HL-60/S4 treated with phorbol 12-myristate 13-acetate at 8.2 ng/mL for 4 days and 3 days (cell line): ENCODE measurements around the gene AGTR1.

Experiments
- in situ Hi-C: fragments of 300-500 bp; cut with MboI; formaldehyde crosslinking; loops from 2 replicates; pipeline ENCODE4 v1.15.0; 2022; ENCODE audit warnings: low sequenced_read_pairs

The AGTR1 gene

DNA sequence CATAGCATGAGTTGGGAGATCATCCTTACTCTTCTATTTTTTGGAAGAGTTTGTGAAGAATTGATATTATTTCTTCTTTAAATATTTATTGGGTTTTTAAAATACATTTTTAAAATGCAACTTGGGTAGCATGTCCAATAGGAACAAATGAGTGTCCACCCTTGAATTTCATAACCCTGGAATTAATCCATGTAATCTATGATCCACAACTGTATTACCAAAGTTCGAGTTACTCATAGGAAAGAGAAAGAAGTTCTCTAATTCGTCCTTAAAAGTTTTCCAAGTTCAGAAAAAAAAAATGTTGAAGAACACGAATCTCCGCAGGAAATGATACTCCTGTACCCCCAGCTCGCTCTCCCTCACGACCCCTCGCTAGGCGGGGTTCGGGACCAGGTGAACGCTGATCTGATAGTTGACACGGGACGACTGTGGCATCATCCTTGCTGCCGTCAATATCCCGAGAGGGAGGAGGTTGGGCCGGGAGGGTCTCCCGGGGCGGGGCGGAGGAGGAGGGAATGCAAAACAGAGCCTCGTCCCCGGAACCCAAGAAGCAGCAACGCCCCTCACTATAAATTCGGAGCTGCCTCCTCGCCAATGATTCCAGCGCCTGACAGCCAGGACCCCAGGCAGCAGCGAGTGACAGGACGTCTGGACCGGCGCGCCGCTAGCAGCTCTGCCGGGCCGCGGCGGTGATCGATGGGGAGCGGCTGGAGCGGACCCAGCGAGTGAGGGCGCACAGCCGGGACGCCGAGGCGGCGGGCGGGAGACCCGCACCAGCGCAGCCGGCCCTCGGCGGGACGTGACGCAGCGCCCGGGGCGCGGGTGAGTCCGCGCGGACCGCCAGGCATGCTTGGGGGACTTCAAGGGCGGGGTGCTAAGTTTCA, at the start of gene AGTR1:
AGTR1 (plus strand) TSS at position 598 of the 884 bp plus-strand sequence. CDS start 43,133 bp downstream, outside the sequence.
- in situ Hi-C loops, result no loop called here

DNA sequence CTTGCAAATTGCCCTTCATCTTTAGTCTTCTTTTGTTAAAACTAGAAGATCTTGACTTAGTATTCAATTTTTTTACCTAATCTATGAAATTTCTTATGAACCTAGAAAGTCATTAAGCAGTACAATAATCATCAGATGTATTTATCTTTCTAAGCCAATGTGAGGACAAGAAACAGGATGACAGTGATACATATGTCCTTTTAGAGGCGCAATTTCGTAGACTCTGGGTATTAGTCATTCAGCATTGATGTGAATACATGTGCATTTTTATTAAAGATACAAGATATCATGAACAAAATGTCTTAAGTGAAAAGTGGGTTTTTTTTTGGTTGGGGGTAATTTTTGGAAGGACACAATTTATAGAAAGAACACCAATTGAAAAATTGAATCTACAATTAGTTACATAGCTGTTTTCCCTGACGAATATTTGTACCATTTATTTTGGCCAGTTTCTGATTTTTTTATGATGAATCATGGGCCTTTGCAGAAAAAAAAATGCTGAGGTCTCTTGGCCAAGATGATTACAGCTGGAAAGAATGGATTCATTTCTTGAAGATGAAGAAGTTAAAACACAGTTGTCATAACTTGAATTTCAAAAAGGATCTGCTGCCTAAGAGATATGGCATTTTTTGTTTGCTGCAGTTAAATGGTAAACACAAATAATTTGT, 48.9 kb upstream of the AGTR1 start:
- in situ Hi-C loops, result no loop called here

GRCh38 chr3:148651549-148651948, 46.2 kb upstream of the AGTR1 start:
- in situ Hi-C loops, result no loop called here

DNA sequence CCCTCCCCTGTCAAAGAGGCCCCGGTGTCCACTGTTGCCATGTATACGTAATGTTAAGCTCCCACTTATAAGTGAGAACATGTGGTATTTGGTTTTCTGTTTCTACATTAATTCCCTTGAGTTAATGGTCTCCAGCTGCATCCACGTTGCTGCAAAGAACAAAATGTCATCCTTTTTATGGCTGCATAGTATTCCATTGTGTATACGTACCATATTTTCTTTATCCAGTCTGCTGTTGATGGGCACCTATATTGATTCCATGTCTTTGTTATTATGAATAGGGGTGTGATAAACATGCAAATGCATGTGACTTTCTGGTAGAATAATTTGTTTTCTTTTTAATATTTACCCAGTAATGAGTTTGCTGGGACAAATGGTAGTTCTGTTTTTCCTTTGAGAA, 43.3 kb upstream of the AGTR1 start:
- in situ Hi-C loops, result no loop called here

GRCh38 chr3:148657470-148657869, 40.2 kb upstream of the AGTR1 start:
- in situ Hi-C loops, result no loop called here

GRCh38 chr3:148659512-148659911, 38.2 kb upstream of the AGTR1 start:
- in situ Hi-C loops, result no loop called here

GRCh38 chr3:148680289-148680688, 17.4 kb upstream of the AGTR1 start:
- in situ Hi-C loops, result no loop called here

DNA sequence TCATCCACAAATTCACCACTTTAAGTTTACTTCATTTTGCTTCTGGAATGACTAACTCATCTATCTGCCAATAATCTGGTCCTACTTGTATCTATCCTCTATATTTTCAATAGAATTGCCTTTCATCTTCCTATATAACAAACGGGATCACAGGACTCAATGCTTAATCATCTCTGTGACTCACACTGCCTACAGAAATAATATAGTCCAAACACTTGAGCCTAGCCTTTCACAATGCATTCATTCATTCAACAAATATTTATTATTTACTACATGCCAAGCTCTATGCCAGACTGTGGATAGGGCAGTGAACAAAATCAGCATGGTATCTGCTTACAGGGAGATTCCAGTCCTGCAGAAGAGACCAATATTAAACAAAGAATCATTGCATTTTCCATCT, 16.6 kb upstream of the AGTR1 start:
- in situ Hi-C loops, result no loop called here

DNA sequence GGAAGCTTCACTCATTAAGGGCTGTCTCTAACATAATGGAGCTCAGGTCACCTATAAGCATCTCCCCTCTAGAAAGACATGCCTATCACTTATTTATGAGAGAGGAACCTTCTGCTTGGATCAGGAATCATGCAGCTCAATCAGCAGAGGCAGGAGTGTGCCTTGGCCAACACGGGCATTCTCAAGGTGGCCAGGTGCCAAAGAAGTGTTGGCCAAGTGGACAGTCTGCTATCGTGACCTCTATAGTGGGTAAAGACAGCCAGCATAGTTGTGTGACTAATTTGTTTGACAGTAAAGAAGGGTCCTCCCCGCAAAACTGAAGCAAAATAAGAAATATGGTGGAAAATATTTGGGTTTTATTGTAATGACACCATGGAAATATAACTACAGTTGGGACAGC, 14.7 kb upstream of the AGTR1 start:
- in situ Hi-C loops, result no loop called here

DNA sequence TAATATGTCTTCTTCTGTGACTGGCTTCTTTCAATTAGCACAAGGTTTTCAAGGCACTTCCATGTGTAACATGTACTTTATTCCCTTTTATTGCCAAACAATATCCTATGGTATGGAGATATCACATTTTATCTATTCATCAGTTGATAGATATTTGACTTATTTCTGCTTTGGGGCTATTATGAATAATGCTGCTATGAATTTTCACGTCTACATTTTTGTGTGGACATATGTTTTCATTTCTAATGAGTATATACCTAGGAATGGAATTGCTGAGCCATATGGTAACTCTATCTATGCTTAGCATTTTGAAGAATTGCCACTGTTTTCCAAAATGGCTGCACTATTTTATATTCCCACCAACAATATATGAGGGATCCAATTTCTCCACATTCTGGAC, 3.6 kb upstream of the AGTR1 start:
- in situ Hi-C loops, result no loop called here

GRCh38 chr3:148698190-148698810, 597 bp downstream of the AGTR1 start:
- in situ Hi-C loops, result no loop called here

DNA sequence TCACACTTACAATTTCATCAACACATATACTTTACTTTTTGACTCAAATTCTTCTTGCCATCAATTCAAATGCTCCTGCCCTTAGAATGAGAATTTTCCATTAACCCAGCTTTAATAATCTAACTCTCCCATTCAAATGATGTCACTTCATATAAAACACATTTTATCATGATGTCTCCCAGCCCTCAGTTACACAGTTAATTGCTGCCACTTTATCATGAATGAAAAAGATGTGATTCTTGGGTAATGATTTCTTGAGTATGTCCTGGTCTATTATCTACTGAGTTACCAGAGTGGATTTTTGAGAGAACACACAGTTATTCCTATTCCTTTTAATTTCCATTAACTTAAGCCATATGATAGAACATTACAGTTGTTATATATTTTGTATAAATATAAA, 7.6 kb downstream of the AGTR1 start:
- in situ Hi-C loops, result no loop called here

DNA sequence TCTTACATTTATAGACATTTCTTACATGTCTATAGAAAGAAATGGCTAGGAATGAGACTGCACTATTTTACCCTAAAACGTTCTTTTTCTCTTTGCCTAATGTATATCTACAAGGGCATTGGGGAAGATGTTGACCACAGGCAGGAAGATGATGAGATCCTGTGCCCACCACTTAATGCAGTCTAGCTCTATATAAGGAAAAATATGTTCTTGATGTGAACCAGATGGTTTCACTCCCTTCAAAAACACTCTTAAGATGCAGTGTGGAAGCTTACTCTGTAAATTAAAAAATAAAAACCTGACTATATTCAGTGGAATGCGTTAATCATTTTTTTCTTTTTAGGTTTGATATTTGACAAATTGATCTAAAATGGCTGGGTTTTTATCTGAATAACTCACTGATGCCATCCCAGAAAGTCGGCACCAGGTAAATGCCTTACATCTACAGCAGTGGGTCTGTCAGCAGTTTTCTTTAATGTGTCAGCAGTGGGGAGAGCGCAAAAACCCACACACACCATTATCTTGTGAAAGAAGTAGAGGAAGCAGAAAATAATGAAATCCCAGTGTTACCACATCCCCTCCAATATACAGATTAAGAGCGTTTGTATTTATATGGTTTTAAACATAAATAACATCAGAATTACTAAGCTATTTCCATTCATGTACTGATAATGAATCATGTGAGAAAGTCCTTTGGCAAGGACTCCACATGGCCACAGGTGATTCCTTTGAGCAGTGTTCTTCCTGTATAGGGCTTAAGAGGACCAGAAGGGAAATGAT, 10.1 kb downstream of the AGTR1 start:
- in situ Hi-C loops, result no loop called here

DNA sequence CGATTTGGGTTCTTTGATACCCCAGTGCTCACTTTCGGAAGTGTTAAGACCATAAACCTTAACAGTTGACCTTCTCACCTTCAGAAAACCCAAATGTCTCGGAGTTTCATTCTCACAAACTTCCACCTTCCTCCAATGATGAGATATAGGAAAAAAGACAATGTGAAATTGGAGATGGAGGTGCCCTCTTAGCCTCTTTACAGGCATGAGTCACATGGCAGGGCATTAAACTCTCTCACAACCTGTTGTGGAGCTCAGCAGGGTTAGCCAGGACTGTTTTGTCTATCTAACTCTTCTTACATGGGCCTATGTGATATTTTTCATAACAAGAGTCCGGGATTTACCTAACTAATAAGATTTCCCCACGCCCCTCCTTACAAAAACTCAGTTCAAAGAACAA, 10.7 kb downstream of the AGTR1 start:
- in situ Hi-C loops, result no loop called here

- in situ Hi-C loops, result no loop called here
Measured at GRCh38 chr3:148709560-148710253, 12.0 kb downstream of the AGTR1 start.

GRCh38 chr3:148710665-148711064, 13.0 kb downstream of the AGTR1 start:
- in situ Hi-C loops, result no loop called here

GRCh38 chr3:148711981-148712666, 14.4 kb downstream of the AGTR1 start:
- in situ Hi-C loops, result no loop called here

- in situ Hi-C loops, result no loop called here
Measured at GRCh38 chr3:148714521-148714920, 16.8 kb downstream of the AGTR1 start.

- in situ Hi-C loops, result no loop called here
Measured at GRCh38 chr3:148716657-148717056, 19.0 kb downstream of the AGTR1 start.
